A204.1 (cell line): ENCODE results near the gene MLH3.

Experiments
- FAIRE-seq: peaks from 2 replicates; lab custom pipeline; 2012; peaks lifted over from hg19 to GRCh38; lab: Jason Lieb, UNC

The MLH3 gene

GRCh38 chr14:74983343-74983742 lies 67.9 kb downstream of the MLH3 start:
- FAIRE-seq, result no peak

- FAIRE-seq, result no peak
These were observed 68.6 kb downstream of the MLH3 start for GRCh38 chr14:74982661-74983060.

- no peak for FAIRE-seq
These were observed 69.4 kb downstream of the MLH3 start for GRCh38 chr14:74981833-74982232.

DNA sequence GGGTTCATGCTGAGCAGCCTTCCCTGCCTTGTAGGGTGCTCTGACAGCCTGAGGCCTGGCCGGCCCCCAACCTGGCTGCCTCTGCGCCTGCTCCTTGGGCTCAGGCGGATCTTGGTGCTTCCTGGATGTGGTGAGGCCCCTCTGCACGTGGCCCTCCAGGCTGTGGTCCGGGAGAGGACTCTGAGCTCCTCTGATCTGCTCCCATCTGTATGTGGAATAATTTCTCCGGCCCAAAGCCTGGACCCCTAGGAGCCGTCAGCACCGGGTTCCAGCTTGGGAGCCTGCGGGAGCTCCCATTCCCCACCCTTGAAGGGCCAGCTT lies 69.8 kb downstream of the MLH3 start:
- FAIRE-seq, result no peak

GRCh38 chr14:74980731-74981461 lies 70.4 kb downstream of the MLH3 start:
- FAIRE-seq, result no peak

DNA sequence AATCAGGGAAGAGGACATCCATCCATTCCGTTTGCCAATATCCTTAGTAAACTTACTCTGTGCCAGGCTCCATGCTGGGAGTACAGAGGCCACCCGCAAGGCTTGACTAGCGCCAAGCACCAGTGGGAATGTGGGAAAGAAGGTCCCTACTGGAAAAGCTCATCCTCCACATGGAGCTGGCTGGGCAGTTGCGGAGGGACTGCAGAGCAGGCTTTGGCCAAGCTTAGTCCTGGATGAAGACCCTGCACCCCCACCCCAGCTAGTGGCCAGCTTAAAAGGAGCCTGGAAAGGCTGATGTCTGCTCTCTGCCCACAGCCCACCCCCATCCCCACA lies 70.9 kb downstream of the MLH3 start:
- FAIRE-seq, result no peak

GRCh38 chr14:74979442-74980397 lies 71.5 kb downstream of the MLH3 start:
- no peak for FAIRE-seq

DNA sequence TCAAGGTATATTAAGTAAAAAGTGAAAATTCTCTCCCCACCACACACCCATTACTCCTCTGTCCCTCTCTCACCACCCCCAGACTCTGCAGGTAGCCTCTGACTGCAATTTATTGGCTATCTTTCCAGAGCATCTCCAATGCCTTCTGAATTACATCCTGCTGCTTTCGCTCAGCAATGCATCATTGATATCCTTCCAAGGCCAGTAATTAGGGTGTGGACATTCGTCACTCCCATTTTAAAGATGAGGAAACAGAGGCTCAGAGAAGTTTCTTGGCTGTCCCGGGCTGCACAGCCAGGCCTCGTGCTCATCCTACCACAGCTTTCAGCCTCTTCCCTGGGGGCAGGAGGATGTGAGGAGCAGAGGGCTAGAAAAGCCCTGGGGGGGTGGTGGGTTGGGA lies 72.2 kb downstream of the MLH3 start:
- no peak for FAIRE-seq

GRCh38 chr14:74978416-74978947 lies 72.8 kb downstream of the MLH3 start:
- no peak for FAIRE-seq

- FAIRE-seq, result no peak
These were observed 73.3 kb downstream of the MLH3 start for GRCh38 chr14:74977901-74978385.

GRCh38 chr14:74977164-74977900 lies 73.9 kb downstream of the MLH3 start:
- no peak for FAIRE-seq

- no peak for FAIRE-seq
These were observed 74.8 kb downstream of the MLH3 start for GRCh38 chr14:74976264-74977113.

DNA sequence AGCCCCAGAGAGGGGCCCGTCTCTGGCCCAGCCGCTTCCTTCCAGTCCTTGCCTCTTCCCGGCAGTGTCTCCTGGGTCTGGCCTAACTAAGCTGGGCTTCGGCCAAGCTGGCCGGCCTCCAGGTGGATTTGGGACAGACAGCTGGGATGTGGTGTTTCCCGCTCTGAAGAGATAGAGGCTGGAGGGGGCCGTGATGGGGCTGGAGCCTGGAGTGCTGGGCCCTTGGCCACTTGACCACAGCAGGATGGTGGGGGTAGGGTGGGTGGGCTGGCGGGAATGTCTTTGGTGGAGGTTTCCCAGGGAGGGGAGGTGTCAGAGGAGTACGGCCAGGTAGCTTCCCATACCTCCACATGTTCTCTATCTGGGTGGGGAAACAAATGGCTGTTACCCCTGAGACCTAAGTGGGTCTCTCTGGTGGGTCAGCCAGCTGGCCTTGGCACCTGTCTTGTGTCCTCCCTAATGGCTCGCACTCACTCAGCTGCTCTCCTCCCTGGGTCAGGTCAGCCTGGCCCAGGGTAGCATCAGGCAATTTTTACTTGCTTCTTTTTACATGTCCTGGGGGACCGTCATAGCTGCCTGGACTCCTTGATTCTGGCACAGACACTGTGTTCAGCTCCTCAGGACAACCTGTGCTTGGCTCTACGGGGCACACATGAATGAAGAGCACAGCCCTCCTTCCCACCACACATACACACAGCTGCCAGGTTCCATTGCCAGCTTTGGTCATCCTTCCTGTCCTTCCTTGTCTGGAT lies 76.0 kb downstream of the MLH3 start:
- no peak for FAIRE-seq

GRCh38 chr14:74974364-74975058 lies 76.8 kb downstream of the MLH3 start:
- no peak for FAIRE-seq

GRCh38 chr14:74973905-74974363 lies 77.3 kb downstream of the MLH3 start:
- no peak for FAIRE-seq

DNA sequence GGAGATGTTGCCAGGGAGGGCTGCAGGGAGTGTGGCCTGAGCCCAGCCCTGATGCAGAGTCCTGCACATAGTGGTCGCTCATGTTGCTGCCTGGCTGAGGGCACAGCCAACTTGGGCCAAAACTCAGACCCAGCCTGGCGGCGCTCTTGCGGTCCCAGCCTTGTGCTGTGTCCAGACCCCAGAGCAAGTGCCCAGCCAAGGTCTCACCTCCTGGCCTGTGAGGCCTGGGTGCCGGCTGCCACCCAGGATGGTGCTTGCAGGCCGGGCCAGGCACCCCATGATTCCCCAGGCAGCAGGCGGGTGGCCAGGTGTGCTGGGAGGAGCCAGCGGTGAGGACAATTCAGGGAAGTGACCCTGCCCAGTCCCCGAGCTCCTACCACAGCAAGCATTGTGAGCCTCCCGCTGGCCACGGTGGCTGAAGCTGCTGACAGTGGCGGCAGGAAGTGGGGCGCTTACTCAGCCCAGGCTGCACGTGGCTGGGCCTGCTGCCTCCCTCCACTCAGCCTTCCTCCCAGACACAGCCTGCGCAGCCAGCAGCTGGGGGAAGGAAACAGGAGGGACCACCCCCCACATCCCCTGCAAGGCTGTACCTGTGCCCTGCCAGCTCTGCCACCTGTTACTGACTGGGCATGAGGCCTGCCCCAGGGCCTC lies 78.1 kb downstream of the MLH3 start:
- no peak for FAIRE-seq

- FAIRE-seq, result no peak
These were observed 82.5 kb downstream of the MLH3 start for GRCh38 chr14:74968811-74969210.

GRCh38 chr14:74965486-74966153 lies 85.6 kb downstream of the MLH3 start:
- FAIRE-seq, result no peak
